GM12892 (cell line): Measurements from ENCODE around the gene PIEZO1.

Source experiments
- POLR2A ChIP-seq: IDR thresholded peaks from 2 replicates; pipeline ENCODE4 v1.6.1; 2011; ENCODE audit warnings: low read depth, low read length, control low read depth
- POLR2AphosphoS5 ChIP-seq: IDR thresholded peaks from 2 replicates; pipeline ENCODE4 v1.6.1; 2011; ENCODE audit warnings: low read depth, low read length, control low read depth
- TAF1 ChIP-seq: IDR thresholded peaks from 2 replicates; pipeline ENCODE4 v1.6.1; 2011; ENCODE audit warnings: low read depth, mild to moderate bottlenecking, control low read depth, low read length, borderline replicate concordance

- TF ChIP-seq POLR2AphosphoS5 (no peak), POLR2A (no peak), TAF1 (no peak)
Observed at GRCh38 chr16:88833086-88833485, 48.1 kb upstream of the PIEZO1 start.
